Measurements from ENCODE around the gene NTRK3. TPM values are rescaled to one million over a fixed set of nuclear protein-coding genes. Genes with fewer than 3 reads are reported as not detected.
A peak's percentile ranks its signal among the peaks of the same experiment; 100 is the strongest.

NTRK3 gene
- total RNA-seq, 1 donor from 2014 or later: 3.5 TPM

GRCh38 chr15:88115486-88116152, 140.9 kb downstream of the NTRK3 start:
- TF ChIP-seq, protein P1, sequence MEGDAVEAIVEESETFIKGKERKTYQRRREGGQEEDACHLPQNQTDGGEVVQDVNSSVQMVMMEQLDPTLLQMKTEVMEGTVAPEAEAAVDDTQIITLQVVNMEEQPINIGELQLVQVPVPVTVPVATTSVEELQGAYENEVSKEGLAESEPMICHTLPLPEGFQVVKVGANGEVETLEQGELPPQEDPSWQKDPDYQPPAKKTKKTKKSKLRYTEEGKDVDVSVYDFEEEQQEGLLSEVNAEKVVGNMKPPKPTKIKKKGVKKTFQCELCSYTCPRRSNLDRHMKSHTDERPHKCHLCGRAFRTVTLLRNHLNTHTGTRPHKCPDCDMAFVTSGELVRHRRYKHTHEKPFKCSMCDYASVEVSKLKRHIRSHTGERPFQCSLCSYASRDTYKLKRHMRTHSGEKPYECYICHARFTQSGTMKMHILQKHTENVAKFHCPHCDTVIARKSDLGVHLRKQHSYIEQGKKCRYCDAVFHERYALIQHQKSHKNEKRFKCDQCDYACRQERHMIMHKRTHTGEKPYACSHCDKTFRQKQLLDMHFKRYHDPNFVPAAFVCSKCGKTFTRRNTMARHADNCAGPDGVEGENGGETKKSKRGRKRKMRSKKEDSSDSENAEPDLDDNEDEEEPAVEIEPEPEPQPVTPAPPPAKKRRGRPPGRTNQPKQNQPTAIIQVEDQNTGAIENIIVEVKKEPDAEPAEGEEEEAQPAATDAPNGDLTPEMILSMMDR (IDR thresholded peaks at IDR 0.05): no peak
- H3K36me3 ChIP-seq: no peaks in the 10 kb centered on the region
- ATAC-seq (peak; percentile 47 to 52), DNase-seq (no peak)
- no peaks in the 10 kb centered on the region for H3K27me3 ChIP-seq (ENCODE audit: low read depth)
- intact Hi-C loops (cut with DNase I): no loop called here
- peaks cover 6% of the 10 kb centered on the region for H3K4me1 ChIP-seq
- H3K4me3 ChIP-seq: no peak overlapping the region
- no peak overlapping the region for H3K27ac ChIP-seq
- H3K9me3 ChIP-seq: no peaks in the 10 kb centered on the region

GRCh38 chr15:88113613-88114308, 142.8 kb downstream of the NTRK3 start:
- Histone ChIP-seq H3K27ac (no peak overlapping the region), H3K4me1 (peaks cover 6% of the 10 kb centered on the region), H3K9me3 (no peaks in the 10 kb centered on the region), H3K4me3 (no peak overlapping the region), H3K27me3 (ENCODE audit: low read depth) (no peaks in the 10 kb centered on the region), H3K36me3 (no peaks in the 10 kb centered on the region)
- TF ChIP-seq, protein P1 (IDR thresholded peaks at IDR 0.05): no peak
- intact Hi-C loops (cut with DNase I): no loop called here
- ATAC-seq (peak in 1 of 2 donors; percentile 10), DNase-seq (no peak)

DNA sequence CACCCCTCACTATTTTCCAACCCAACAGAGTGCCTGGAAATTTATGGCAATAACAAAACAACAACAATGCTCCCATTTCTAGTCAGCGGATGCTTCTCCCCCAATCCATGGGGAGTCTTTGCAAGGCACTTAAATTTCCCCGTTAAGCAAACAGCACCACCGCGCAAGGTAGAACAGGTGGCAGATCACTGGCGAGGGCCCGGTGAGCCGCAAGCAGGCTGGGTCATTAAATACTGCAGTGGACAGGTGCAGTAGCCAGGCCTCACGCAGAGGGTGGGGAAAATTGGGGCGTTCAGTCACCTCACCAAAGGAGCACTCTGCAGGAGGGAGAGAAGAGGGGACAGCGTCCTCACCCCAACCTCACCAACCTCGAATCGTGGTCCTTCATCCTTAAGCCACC, 147.5 kb downstream of the NTRK3 start:
- TF ChIP-seq, protein P1 (IDR thresholded peaks at IDR 0.05): no peak
- H3K4me1 ChIP-seq: no peaks in the 10 kb centered on the region
- H3K27me3 ChIP-seq (ENCODE audit: low read depth): no peaks in the 10 kb centered on the region
- no peak for DNase-seq
- no peak overlapping the region for H3K27ac ChIP-seq
- no peaks in the 10 kb centered on the region for H3K36me3 ChIP-seq
- H3K9me3 ChIP-seq: no peaks in the 10 kb centered on the region
- intact Hi-C loops (cut with DNase I): no loop called here
- no peak for ATAC-seq
- H3K4me3 ChIP-seq: no peak overlapping the region

DNA sequence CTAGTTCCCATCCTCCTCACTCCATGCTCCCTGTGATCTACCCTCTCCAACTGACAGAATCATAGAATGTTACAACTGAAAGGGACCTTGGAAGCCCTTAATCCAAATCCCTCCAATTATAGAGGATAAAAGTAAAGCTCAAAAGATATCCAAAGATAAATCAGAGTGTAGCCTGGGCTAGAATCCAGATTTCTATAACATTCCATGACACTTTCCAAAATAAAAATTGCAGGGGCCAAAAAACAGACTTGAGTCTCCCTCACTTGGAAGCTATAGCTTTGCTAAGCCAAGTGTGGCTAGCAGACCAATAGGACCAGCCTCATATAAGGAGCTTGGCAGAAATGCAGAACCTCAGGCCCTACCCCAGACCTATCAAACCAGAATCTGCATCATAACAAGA, 148.1 kb downstream of the NTRK3 start:
- intact Hi-C loops (cut with DNase I): no loop called here

GRCh38 chr15:88106074-88106473, 150.5 kb downstream of the NTRK3 start:
- no peak overlapping the region for H3K27ac ChIP-seq
- no peak for DNase-seq
- TF ChIP-seq, protein P1 (IDR thresholded peaks at IDR 0.05): no peak
- H3K9me3 ChIP-seq: no peaks in the 10 kb centered on the region
- no peak overlapping the region for H3K4me3 ChIP-seq
- no peaks in the 10 kb centered on the region for H3K27me3 ChIP-seq (ENCODE audit: low read depth)
- no peaks in the 10 kb centered on the region for H3K36me3 ChIP-seq
- intact Hi-C loops (cut with DNase I): no loop called here
- H3K4me1 ChIP-seq: no peaks in the 10 kb centered on the region
- no peak for ATAC-seq

More for the DNA sequence above, 148.1 kb downstream of the NTRK3 start:
- Histone ChIP-seq H3K27ac (no peak overlapping the region), H3K27me3 (ENCODE audit: low read depth) (no peaks in the 10 kb centered on the region), H3K9me3 (no peaks in the 10 kb centered on the region), H3K4me1 (no peaks in the 10 kb centered on the region), H3K4me3 (no peak overlapping the region), H3K36me3 (no peaks in the 10 kb centered on the region)
- TF ChIP-seq, protein P1 (IDR thresholded peaks at IDR 0.05): no peak
- DNase-seq (no peak), ATAC-seq (no peak)

Data from lower lobe of right lung (tissue), 2 donors.